Measurements from ENCODE around the gene LDLRAP1. TPM values are rescaled to one million over a fixed set of nuclear protein-coding genes. Genes with fewer than 3 reads are reported as not detected.

LDLRAP1 gene
- total RNA-seq, 1 donor from 2014 or later: 6.1 TPM

- TF ChIP-seq, protein P1, sequence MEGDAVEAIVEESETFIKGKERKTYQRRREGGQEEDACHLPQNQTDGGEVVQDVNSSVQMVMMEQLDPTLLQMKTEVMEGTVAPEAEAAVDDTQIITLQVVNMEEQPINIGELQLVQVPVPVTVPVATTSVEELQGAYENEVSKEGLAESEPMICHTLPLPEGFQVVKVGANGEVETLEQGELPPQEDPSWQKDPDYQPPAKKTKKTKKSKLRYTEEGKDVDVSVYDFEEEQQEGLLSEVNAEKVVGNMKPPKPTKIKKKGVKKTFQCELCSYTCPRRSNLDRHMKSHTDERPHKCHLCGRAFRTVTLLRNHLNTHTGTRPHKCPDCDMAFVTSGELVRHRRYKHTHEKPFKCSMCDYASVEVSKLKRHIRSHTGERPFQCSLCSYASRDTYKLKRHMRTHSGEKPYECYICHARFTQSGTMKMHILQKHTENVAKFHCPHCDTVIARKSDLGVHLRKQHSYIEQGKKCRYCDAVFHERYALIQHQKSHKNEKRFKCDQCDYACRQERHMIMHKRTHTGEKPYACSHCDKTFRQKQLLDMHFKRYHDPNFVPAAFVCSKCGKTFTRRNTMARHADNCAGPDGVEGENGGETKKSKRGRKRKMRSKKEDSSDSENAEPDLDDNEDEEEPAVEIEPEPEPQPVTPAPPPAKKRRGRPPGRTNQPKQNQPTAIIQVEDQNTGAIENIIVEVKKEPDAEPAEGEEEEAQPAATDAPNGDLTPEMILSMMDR (conservative IDR thresholded peaks at IDR 0.05; ENCODE audit: low read depth, low read length): no peak
- DNase-seq (ENCODE audit: low read depth): no peak
- no peak overlapping the region for H3K4me3 ChIP-seq (ENCODE audit: low read depth, low read length)
Observed at GRCh38 chr1:25566730-25567341, 23.4 kb downstream of the LDLRAP1 start.

GRCh38 chr1:25567710-25568089 is 24.3 kb downstream of the LDLRAP1 start:
- H3K4me3 ChIP-seq (ENCODE audit: low read depth, low read length): no peak overlapping the region
- DNase-seq (ENCODE audit: low read depth): no peak
- TF ChIP-seq, protein P1 (conservative IDR thresholded peaks at IDR 0.05; ENCODE audit: low read depth, low read length): no peak

DNA sequence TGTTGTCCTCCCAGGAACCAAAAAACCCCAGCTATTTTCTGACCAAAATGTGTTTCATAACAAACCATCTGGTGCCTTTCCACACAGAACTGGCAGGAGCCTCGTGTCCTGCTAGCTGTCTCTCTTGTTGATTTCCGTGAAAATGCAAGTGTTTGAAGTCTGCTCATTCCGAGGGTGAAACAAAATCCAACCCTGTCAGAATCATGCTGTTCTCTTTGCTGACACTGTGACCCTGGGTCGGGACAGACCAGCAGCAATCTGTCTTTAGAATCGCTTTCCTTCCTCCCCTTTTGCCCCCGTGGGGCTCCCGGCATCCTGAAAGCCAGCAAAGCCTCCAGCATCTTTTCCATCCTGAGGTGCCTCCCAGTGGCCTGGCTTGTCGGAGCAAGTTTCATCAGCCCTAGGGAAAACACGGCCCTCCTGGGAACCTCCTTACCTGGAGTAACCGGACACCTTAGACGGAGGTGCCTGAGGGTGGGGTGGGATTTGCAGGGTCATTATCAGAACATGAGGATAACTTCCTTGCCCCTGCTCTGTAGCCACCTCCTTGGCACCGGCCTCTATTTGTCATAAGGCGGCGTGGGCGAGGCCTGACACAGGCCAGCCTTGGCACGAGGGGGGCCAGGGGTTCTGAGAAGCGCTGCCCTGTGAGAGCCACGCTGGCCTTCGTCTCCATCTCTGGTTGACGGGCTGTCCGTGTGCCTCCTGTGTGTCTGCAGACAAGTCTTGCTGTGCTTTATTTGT is 24.9 kb downstream of the LDLRAP1 start:
- TF ChIP-seq, protein P1 (conservative IDR thresholded peaks at IDR 0.05; ENCODE audit: low read depth, low read length): peak; percentile 2
- DNase-seq (ENCODE audit: low read depth): no peak
- H3K4me3 ChIP-seq (ENCODE audit: low read depth, low read length): no peak overlapping the region

GRCh38 chr1:25568834-25569596 is 25.6 kb downstream of the LDLRAP1 start:
- no peak overlapping the region for H3K4me3 ChIP-seq (ENCODE audit: low read depth, low read length)
- DNase-seq (ENCODE audit: low read depth): no peak
- TF ChIP-seq, protein P1 (conservative IDR thresholded peaks at IDR 0.05; ENCODE audit: low read depth, low read length): no peak

- no peak for DNase-seq (ENCODE audit: low read depth)
- no peak overlapping the region for H3K4me3 ChIP-seq (ENCODE audit: low read depth, low read length)
- TF ChIP-seq, protein P1 (conservative IDR thresholded peaks at IDR 0.05; ENCODE audit: low read depth, low read length): no peak
Observed at GRCh38 chr1:25569597-25570396, 26.4 kb downstream of the LDLRAP1 start.

GRCh38 chr1:25570798-25571521 is 27.6 kb downstream of the LDLRAP1 start:
- no peak overlapping the region for H3K4me3 ChIP-seq (ENCODE audit: low read depth, low read length)
- TF ChIP-seq, protein P1 (conservative IDR thresholded peaks at IDR 0.05; ENCODE audit: low read depth, low read length): no peak
- no peak for DNase-seq (ENCODE audit: low read depth)

All from epithelial cell of proximal tubule (primary cell).